Posterior cingulate gyrus (tissue), 11 donors: ENCODE results near the gene KCNIP3.

Source experiments
- DNase-seq, 10 donors: peaks; one replicate each; pipeline versions ENCODE4 v3.0.0 to v3.0.0-alpha.2; 2020 to 2021; ENCODE audit warnings: mixed read lengths in 3 of 10
- intact Hi-C: fragments of 100-400 bp; cut with DNase I; formaldehyde crosslinking; loops from one replicate; pipeline ENCODE4 v1.15.1; 2023

Gene KCNIP3

DNA sequence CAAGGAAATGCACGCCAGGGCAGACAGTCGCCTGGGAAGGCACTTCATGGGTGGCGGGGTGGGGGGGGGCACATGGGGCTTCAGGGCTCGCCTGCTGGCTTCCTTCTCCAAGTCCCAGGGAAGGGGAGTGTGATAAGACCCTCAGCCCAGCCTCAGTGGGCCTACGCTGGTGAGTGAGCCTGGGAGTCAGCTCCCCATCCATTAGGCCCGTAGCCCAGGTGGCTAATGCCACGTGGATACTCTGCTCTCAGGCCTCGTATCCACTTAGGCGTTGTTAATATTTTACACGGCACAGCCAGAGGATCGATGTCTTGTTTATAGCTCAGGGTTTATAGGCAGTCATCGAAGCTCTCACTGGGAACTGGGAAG lies 47.1 kb downstream of the KCNIP3 start:
- DNase-seq = peak in 3 of 10 donors; percentile 33 to 70 (median 39)
- intact Hi-C loops = no loop called here

- intact Hi-C loops = loop anchor here (5.0 kb wide), 2 partner anchors 58 to 383 kb away; partner anchors contain the start of gene FAHD2A
- peak in 4 of 10 donors; percentile 4 to 49 (median 30) for DNase-seq
Measured at GRCh38 chr2:95344656-95345055, 47.5 kb downstream of the KCNIP3 start.

DNA sequence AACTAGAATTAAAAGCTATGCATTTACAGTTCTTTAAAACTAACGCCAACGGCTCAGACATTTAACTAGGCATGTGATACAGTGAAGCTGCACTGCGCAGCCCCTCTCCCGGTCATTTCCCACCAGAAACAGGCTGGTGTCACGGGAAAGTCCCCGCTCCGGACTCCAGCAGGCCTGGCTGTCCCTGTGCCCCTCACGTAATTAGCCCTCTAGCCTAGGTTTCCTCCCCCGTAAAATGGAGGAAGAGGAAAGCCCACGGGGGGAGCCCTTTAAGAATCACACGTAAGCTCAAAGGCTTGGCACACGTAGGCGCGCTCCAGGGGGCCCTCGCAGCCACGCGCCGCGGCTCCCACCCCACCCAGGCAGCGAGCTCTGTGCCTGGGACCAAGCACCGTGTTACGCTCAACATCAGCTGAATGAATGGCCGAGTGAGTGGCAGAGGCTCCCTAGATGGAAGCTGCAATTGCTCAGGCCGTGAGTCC lies 48.0 kb downstream of the KCNIP3 start:
- peak in 1 of 10 donors; percentile 79 for DNase-seq
- intact Hi-C loops = loop anchor here (5.0 kb wide), 2 partner anchors 57 to 382 kb away; partner anchors contain the start of gene FAHD2A

DNA sequence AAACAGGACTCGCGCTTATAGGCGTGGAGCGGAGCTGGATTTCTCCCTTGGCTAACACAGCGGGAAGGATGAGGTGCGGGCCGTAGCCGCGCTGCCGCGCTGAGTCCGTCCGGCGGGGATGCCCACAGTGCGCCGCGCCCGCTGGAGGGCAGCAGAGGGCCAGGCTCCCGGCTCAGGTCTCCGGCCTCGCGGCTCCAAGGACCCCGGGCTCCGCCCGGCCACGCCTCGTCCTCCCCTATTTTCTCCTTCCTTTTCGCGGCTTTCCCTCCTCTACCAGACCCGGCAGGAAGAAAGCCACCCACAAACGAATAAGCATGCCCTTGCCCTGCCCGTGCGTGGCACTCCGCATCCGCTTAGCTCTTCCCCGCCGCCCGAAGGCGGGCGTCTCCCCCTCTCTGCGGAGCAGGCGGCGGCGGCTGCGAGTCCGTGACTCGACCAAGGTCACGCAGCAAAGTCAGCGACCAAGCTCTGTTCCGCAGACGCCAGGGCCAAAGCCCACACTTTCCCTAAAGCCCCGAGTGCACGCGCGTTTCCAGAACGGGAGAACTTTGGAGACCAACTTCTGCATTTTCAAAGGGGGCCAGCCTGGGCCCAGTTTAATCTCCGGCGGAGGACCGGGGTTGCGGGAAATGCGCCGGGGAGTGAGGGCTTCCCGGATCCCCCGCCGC lies 48.5 kb downstream of the KCNIP3 start:
- DNase-seq = peak; percentile 67 to 97 (median 84)
- intact Hi-C loops = loop anchor here (5.0 kb wide), 2 partner anchors 57 to 382 kb away; partner anchors contain the start of gene FAHD2A

- peak in 4 of 10 donors; percentile 66 to 88 (median 72) for DNase-seq
- intact Hi-C loops = loop anchor here (5.0 kb wide), 2 partner anchors 56 to 381 kb away; partner anchors contain the start of gene FAHD2A
Measured at GRCh38 chr2:95346231-95346737, 49.1 kb downstream of the KCNIP3 start.

DNA sequence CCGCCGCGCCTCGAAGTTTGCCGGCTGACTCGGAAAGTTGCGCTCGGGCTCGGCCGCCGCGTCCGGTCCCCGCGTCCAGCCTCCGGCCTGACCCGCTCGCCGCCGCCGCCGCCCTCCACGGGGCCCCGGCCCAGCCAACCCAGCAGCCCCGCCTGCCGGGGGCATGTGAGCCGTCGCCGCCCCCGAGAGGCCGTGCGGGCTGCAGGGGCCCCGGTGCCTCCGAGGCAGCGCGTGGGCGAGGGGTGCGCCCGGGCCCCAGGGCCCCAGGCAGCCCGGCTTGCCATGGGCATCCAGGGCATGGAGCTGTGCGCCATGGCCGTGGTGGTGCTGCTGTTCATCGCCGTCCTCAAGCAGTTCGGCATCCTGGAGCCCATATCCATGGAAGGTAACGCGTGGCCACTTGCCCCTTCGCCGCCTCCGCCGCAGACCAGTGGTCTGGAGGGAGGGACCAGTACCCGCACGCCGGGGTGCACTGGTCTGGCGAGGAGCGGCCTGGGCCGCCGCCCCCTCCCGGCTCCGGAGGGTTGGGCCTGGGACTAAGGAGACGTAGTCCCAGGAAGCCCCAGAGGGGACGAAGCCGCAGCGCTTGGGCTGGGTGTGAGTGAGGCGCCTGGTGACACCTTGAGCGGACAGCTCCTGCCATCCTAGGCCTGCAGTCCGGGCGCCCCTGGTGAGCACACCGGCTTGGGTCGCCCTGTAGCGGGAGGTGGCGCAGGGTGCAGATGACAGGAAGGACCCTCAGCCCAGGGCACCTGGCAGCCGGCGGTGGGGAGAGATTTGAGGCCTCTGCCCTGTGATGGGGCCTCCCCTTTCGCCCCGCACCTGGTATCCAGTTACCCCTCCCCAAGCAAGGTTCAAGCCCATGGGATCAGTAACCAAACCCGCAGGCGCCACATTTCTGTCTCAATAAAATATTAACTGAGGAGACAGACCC lies 49.9 kb downstream of the KCNIP3 start:
- peak in 4 of 10 donors; percentile 29 to 85 (median 68) for DNase-seq
- intact Hi-C loops = loop anchor here (5.0 kb wide), 2 partner anchors 55 to 380 kb away; partner anchors contain the start of gene FAHD2A

DNA sequence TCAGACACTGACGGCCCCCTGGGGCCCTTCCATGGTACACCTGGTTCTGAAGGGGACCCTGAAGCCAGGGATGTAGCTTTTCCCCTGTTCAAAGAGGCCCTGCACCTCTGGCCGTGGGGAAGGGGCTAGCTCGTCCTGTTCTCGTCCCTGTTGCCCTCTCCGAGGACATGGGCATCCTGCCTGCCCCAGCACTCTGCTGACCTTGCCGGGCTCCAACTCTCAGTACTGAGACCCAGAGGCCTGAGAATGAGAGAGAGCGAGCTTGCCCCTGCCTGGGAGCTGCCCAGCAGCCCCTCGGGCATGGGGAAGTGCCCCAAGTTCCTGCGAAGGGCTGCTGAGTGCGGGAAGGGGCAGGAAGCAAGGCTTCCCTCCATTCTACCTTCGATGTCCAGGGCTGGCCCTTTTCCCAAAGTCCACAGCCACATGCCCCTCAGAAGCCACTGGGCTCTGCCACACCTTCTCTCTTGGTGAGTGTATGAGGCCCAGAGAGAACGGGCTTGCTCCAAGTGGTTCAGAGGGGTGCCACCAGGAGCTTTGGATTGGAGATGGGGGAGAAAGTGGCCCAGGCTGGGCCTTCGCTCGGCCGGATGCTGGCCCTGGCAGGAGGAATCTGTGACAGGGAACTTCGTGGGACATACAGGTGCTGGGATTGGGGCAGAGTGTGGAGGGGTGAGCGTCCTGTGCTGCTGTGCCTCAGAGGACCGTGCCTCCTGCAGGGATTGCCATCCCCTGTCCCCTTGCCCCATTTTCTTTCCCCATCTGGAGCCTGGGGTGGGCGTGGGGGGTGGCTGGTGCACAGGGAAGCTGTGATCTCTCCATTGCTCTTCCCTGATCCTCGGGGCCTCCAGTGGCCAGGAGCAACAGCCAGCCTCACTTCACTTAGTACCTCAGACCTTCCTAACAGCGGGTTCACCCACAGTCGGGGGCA lies 50.8 kb downstream of the KCNIP3 start:
- peak in 2 of 10 donors; percentile 52 to 56 for DNase-seq
- intact Hi-C loops = loop anchor here (5.0 kb wide), 2 partner anchors 54 to 379 kb away; partner anchors contain the start of gene FAHD2A

GRCh38 chr2:95348609-95349567 lies 51.7 kb downstream of the KCNIP3 start:
- peak in 2 of 10 donors; percentile 11 to 41 for DNase-seq
- intact Hi-C loops = loop anchor here (5.0 kb wide), 2 partner anchors 53 to 378 kb away; partner anchors contain the start of gene FAHD2A

DNA sequence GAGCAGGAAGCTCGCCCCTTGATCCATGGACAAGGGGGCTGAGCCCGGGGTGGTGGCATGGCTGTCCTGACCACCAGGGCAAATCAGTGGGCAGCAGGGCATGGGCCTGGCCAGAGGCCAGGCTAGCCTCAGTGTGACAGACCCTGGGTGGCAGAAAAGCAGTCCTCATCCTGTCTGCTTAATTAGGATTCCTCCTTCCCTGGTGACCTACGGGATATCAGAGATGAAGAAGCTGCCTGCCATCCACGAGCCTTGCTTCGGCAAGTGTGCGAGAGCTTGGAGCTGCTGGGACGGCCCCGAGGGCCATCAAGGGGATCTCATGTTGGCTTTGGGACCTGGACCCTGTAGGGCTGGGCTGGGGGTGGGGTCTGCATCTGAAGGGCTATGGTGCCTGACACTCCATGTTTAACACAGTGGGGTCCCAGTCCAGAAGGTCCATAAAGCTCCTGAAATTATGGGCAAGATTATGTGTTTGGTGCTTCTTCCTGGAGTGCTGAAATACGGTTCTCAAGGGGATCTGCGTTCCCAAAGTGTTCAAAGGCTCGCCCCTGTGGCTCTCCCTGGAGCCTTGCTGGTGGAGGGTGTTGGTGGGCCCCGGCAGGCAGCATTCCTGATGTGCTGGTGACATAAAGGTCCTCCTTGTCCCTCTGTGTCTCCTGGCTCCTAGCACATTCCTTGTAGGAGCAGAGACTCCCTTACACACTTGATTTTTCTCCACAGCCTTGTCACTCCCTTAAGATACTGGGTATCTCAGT lies 52.6 kb downstream of the KCNIP3 start:
- intact Hi-C loops = loop anchor here (5.0 kb wide), 2 partner anchors 53 to 378 kb away; partner anchors contain the start of gene FAHD2A
- peak in 2 of 10 donors; percentile 52 to 66 for DNase-seq

GRCh38 chr2:95350368-95350767 lies 53.2 kb downstream of the KCNIP3 start:
- peak in 2 of 10 donors; percentile 24 to 70 for DNase-seq
- intact Hi-C loops = no loop called here

DNA sequence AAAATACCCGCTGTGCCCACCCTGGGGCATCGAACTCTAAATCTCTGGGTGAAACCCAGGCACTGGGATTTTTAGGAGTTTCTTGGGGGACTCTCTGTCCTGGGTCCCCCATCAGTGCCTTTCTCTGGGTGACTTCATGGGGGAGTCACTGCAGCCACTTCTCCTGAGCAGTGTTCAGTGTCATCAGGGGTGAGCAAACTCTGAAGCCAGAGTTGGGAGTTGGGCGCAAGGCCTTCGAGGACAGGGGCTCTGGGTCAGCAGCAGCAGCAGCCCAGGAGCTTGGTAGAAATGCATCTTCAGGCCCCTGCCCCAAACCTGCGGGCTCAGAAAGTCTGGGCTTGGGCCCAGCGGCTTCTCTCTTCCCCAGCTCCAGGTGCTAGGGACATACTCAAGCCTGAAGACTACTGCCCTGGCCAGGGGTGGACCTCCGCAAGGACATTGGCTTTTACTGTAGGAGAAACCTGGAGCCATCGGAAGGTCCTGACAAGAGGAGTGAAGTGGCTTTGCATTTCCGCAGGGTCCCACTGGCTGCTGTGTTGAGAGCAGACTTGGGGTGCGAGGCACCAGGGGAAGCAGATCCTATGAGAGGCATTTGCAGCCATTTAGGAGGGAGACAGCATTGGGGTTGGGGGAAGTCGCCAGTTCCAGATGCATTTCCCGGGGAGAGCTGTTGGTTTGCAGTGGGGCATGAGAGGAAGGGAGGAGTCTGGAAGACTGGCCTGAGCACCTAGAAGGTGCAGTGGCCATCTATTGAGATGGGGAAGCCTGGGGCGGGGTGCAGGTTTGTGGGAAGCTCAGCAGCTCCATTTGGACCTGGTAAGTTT lies 53.8 kb downstream of the KCNIP3 start:
- DNase-seq = peak in 2 of 10 donors; percentile 46 to 58
- intact Hi-C loops = no loop called here

GRCh38 chr2:95351598-95351915 lies 54.4 kb downstream of the KCNIP3 start:
- no peak for DNase-seq
- intact Hi-C loops = no loop called here

GRCh38 chr2:95352310-95353054 lies 55.3 kb downstream of the KCNIP3 start:
- intact Hi-C loops = no loop called here
- DNase-seq = peak in 2 of 10 donors; percentile 22 to 57

DNA sequence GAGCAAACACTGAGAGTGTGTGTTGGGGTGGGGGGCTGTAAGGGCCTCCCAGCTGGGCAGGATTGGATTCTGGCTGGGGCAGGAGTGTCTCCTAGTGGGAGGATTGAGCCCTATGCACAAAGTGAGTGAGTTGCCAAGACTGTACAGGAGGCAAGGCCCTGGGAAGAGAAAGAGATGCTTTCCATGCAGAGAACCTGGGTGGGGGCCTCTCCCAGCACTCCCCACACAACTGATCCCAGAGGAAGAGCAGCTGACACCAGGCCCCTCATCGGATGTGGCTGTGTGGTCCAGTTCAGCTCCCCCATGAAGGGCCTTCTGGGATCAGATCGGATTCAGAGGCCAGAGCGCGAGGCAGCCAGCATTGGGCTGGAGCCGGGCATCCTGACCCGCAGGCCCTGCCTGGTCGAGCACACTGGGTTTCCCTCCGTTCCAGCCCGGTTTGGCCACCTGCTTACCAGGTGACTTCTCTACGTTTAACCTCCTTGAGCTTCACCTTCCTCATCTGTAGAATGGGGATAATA lies 56.0 kb downstream of the KCNIP3 start:
- intact Hi-C loops = no loop called here
- DNase-seq = peak in 2 of 10 donors; percentile 65 to 73

DNA sequence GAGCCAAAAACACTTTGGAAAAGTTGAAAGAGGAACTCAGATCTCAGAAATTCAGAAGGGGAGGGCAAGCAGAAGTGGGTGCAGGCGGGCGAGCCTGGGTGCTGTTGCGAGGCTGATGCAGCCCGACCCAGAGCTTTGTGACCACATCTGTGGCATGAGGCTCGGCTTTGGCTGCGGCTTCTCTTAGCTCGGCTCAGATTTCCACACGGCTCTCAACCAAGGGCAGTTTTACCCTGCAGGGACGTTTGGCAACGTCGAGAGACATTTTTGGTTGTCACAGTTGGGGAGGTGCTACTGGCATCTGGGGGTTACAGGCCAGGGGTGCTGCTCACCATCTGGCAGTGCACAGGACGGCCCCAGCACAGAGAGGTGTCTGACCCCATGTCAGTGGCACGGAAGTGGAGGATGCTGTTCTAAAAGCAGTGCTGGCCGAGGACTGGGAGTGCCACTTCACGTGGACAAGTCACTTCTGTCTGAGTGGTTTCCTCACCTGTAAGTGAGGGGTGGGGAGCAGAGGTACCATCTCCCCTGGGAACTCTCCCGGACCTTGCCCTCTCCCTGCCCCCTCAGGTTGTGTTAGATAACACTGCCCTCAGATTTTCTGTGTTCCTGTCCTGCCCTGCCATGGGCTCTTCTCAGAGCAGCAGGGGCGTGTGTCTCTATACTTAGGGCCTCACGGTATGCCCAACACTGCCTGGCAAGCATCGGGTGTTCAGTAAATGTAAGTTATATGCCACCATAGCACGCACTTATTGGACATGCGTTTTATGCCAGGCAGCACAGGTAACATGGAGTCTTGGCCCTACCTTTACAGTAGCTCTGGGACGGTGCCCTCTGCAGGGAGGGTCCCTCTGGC lies 56.7 kb downstream of the KCNIP3 start:
- intact Hi-C loops = no loop called here
- DNase-seq = peak in 2 of 10 donors; percentile 70 to 80
